Right atrium auricular region (tissue), 2 donors: ENCODE results near the gene TSPO. TPM values are rescaled to one million over a fixed set of nuclear protein-coding genes. Genes with fewer than 3 reads are reported as not detected.
A peak's percentile ranks its signal among the peaks of the same experiment; 100 is the strongest.

Experiments
- DNase-seq: peaks from one replicate; pipeline ENCODE4 v3.0.0-alpha.2; 2019; ENCODE audit warnings: low spot score
- H3K27ac ChIP-seq, 2 donors: fragments of 200-600 bp; sonication (generic); 1 replicate in 1 of 2; 2 replicates in 1 of 2; pipeline ENCODE4 v1.5.1; 2016 to 2019
- H3K27me3 ChIP-seq, 2 donors: fragments of 200-600 bp; sonication (generic); one replicate each; pipeline versions ENCODE4 v1.5.1 to v1.6.0; 2017 to 2019
- H3K36me3 ChIP-seq: fragments of 200-600 bp; sonication (generic); one replicate; pipeline ENCODE4 v1.5.1; 2016
- H3K4me1 ChIP-seq, 2 donors: fragments of 200-600 bp; sonication (generic); one replicate each; pipeline versions ENCODE4 v1.5.1 to v1.6.0; 2017 to 2019
- H3K4me3 ChIP-seq, 2 donors: fragments of 200-600 bp; sonication (generic); 1 replicate in 1 of 2; 2 replicates in 1 of 2; pipeline ENCODE4 v1.5.1; 2017 to 2019; ENCODE audit warnings: mild to moderate bottlenecking in 1 of 2, moderate library complexity in 1 of 2
- H3K9me3 ChIP-seq, 2 donors: fragments of 200-600 bp; sonication (generic); one replicate each; pipeline ENCODE4 v1.5.1; 2019
- CTCF ChIP-seq, 2 donors: fragments of 200-600 bp; sonication (generic); IDR thresholded peaks; one replicate each; pipeline ENCODE4 v1.5.1; 2019; ENCODE audit warnings: antibody characterized with exemption in 2 of 2
- total RNA-seq, 2 donors: library from RNA; depleted of rRNA; stranded (reverse); fragments of >200 nt; gene quantifications; one replicate each; pipeline ENCODE4 v1.1.0, GENCODE V29; 2016

The TSPO gene
- total RNA-seq, 2 donors from 2014 or later: 182 to 241 TPM

GRCh38 chr22:43147821-43148220 lies 3.5 kb upstream of the TSPO start:
- Histone ChIP-seq H3K9me3 (no peaks in the 10 kb centered on the region), H3K4me3 (no peak overlapping the region), H3K36me3 (no peaks in the 10 kb centered on the region), H3K4me1 (peaks cover 0 to 21% of the 10 kb centered on the region in 2 donors), H3K27ac (no peak overlapping the region), H3K27me3 (no peaks in the 10 kb centered on the region)
- no peak for DNase-seq
- TF ChIP-seq CTCF (IDR thresholded peaks at IDR 0.05): no peak

GRCh38 chr22:43148581-43148980 lies 2.8 kb upstream of the TSPO start:
- Histone ChIP-seq H3K27ac (no peak overlapping the region), H3K4me3 (no peak overlapping the region), H3K36me3 (no peaks in the 10 kb centered on the region), H3K4me1 (peaks cover 0 to 23% of the 10 kb centered on the region in 2 donors), H3K27me3 (no peaks in the 10 kb centered on the region), H3K9me3 (no peaks in the 10 kb centered on the region)
- no peak for DNase-seq
- TF ChIP-seq CTCF (IDR thresholded peaks at IDR 0.05): no peak

GRCh38 chr22:43150731-43151206 lies 590 bp upstream of the TSPO start:
- H3K9me3 ChIP-seq: no peaks in the 10 kb centered on the region
- DNase-seq: no peak
- H3K4me1 ChIP-seq: peaks cover 0 to 33% of the 10 kb centered on the region in 2 donors
- H3K27me3 ChIP-seq: no peaks in the 10 kb centered on the region
- H3K4me3 ChIP-seq: peak overlapping the region; percentile 64 to 96
- H3K36me3 ChIP-seq: no peaks in the 10 kb centered on the region
- peak overlapping the region; percentile 86 to 93 for H3K27ac ChIP-seq
- TF ChIP-seq CTCF (IDR thresholded peaks at IDR 0.05): no peak

GRCh38 chr22:43152003-43152356 lies 621 bp downstream of the TSPO start:
- Histone ChIP-seq H3K9me3 (no peaks in the 10 kb centered on the region), H3K36me3 (no peaks in the 10 kb centered on the region), H3K4me1 (peaks cover 0 to 36% of the 10 kb centered on the region in 2 donors), H3K27ac (peak overlapping the region; percentile 86 to 93), H3K27me3 (no peaks in the 10 kb centered on the region), H3K4me3 (peak overlapping the region; percentile 64 to 96)
- no peak for DNase-seq
- no peak for TF ChIP-seq CTCF (IDR thresholded peaks at IDR 0.05)

- Histone ChIP-seq H3K27ac (peak overlapping the region; percentile 86 to 93), H3K9me3 (no peaks in the 10 kb centered on the region), H3K4me3 (peak overlapping the region; percentile 64 to 96), H3K36me3 (no peaks in the 10 kb centered on the region), H3K4me1 (peaks cover 0 to 36% of the 10 kb centered on the region in 2 donors), H3K27me3 (no peaks in the 10 kb centered on the region)
- peak; percentile 80 for DNase-seq
- TF ChIP-seq CTCF (IDR thresholded peaks at IDR 0.05): no peak
Measured at GRCh38 chr22:43152357-43153071, 1.2 kb downstream of the TSPO start.

GRCh38 chr22:43153899-43154298 lies 2.5 kb downstream of the TSPO start:
- Histone ChIP-seq H3K4me1 (peaks cover 0 to 41% of the 10 kb centered on the region in 2 donors), H3K4me3 (no peak overlapping the region), H3K9me3 (no peaks in the 10 kb centered on the region), H3K36me3 (no peaks in the 10 kb centered on the region), H3K27ac (no peak overlapping the region), H3K27me3 (no peaks in the 10 kb centered on the region)
- no peak for TF ChIP-seq CTCF (IDR thresholded peaks at IDR 0.05)
- no peak for DNase-seq
